Suppressor macrophage (primary cell): ENCODE measurements around the gene OR2C1.

Source experiments
- DNase-seq, 4 experiments: peaks; one replicate each; pipeline ENCODE4 v3.0.0-alpha.2; 2020 to 2022

Gene OR2C1

DNA sequence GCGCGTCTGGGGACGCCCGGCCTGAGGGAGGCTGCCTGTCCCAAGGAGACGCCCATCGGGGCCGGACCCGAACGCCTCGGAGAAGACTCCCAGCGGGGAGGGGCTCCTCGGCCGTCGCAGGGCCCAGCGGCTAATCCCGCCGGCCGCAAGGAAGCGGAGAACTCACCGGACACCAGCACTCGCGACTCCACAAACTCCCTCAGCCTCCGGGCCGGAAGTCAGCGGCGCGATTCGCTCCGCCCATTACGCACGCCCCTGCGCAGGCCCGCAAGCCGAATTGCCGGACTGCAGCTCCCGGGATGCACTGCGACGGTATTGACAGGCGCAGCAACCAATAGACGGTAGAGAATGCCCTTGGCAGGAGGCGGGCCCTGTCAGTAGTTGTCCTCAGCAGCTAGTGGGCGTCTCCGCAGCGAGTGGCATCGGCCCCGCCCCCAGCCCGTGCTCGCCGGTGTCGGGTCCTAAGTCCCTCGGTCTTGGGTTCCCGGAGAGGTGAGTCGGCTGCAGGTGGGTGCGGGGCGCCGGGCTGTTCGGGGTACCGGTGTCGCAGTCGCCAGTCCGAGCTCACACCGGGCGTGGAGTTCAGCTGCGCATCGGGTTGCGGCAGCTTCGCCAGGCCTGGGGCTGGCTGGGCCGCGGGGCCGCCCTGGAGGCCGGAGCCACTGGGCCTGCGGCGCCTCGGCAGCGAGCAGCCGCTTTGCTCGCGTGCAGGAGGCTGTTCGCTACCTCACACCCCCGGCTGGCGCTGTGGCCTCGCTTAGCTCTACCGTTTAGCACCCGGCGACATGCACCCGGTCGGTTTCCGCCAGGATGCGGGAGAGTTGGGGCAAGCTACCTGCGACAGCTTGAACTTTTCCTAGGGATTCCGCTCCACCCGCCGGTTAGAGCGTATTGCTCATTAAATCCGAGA lies 45.3 kb downstream of the OR2C1 start, which contains the start of the genes ZNF174 and ZSCAN32:
TSS of gene ZNF174 (plus strand) at position 437 of the 910 bp plus-strand sequence. CDS start 790 bp downstream, outside the sequence.
TSS of gene ZSCAN32 (minus strand) at position 226 of the 910 bp plus-strand sequence. CDS start 3,447 bp downstream, outside the sequence.
- peak; percentile 98 to 99 (median 99) for DNase-seq

DNA sequence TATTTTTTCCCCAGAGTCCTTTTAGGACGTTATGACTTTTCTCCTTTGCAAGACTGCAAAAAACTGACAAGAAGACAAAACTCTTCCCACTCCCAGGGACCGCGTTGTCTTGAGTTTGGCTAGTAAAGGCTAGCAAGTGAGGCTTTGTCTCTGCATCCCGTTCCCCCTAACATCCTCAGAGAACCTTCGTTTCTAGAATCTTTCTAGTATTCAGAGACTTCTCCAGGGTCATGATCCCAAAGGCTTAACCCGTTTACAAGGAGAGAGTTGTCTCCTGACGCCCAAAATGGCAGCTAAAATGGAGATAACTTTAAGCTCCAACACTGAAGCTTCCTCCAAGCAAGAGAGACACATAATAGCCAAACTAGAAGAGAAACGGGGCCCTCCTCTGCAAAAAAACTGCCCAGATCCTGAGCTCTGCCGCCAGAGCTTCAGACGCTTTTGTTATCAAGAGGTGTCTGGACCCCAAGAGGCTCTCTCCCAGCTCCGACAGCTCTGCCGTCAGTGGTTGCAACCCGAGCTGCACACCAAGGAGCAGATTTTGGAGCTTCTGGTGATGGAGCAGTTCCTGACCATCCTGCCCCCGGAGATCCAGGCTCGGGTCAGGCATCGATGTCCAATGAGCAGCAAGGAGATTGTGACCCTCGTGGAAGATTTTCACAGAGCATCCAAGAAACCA lies 46.2 kb downstream of the OR2C1 start:
- peak in 3 of 4 experiments; percentile 7 to 27 (median 15) for DNase-seq
